GM13976 (cell line): Measurements from ENCODE around the gene TNFSF13.
A peak's percentile ranks its signal among the peaks of the same experiment; 100 is the strongest.

Experiments used
- DNase-seq: peaks from one replicate; pipeline ENCODE4 v3.0.0; 2012; ENCODE audit warnings: low spot score
- CTCF ChIP-seq: IDR thresholded peaks from 2 replicates; pipeline ENCODE4 v1.5.1; 2012; ENCODE audit warnings: borderline replicate concordance, mild to moderate bottlenecking; ENCODE audit not compliant: insufficient read depth; ENCODE audit errors: extremely low read depth, missing control alignments, control extremely low read depth
- in situ Hi-C: fragments of 300-500 bp; cut with MboI; formaldehyde crosslinking; loops from one replicate; pipeline ENCODE4 v1.12.0; 2022; ENCODE audit warnings: low sequenced_read_pairs, mixed read lengths, inconsistent platforms; ENCODE audit not compliant: unreplicated experiment

The TNFSF13 gene

GRCh38 chr17:7573324-7574080 is 15.0 kb downstream of the TNFSF13 start:
- DNase-seq, result peak; percentile 92
- TF ChIP-seq CTCF, result no peak
- in situ Hi-C loops, result no loop called here

GRCh38 chr17:7574176-7574953 is 15.8 kb downstream of the TNFSF13 start:
- in situ Hi-C loops, result no loop called here
- TF ChIP-seq CTCF, result no peak
- no peak for DNase-seq

GRCh38 chr17:7575481-7575883 is 16.9 kb downstream of the TNFSF13 start:
- in situ Hi-C loops, result no loop called here
- DNase-seq, result no peak
- TF ChIP-seq CTCF, result no peak

- TF ChIP-seq CTCF, result no peak
- in situ Hi-C loops, result no loop called here
- no peak for DNase-seq
Observed at GRCh38 chr17:7575959-7576358, 17.4 kb downstream of the TNFSF13 start.

- no peak for TF ChIP-seq CTCF
- in situ Hi-C loops, result no loop called here
- no peak for DNase-seq
Observed at GRCh38 chr17:7576432-7576937, 17.9 kb downstream of the TNFSF13 start.

- in situ Hi-C loops, result no loop called here
Observed at GRCh38 chr17:7577327-7578199, 19.0 kb downstream of the TNFSF13 start.

More at GRCh38 chr17:7577327-7578199, 19.0 kb downstream of the TNFSF13 start:
- no peak for DNase-seq
- TF ChIP-seq CTCF, result no peak
